ENCODE data around the gene SPAST.
A peak's percentile ranks its signal among the peaks of the same experiment; 100 is the strongest.
"Not testable (repeated sequence)": the region's sequence is repeated elsewhere in the genome, so short reads cannot be mapped to it uniquely, and the experiment has no call there.

The SPAST gene

GRCh38 chr2:32063310-32064020 is at the start of gene SPAST:
TSS of gene SPAST (plus strand) at chr2:32063556. CDS start at chr2:32063832, 276 bp downstream.
- DNase-seq, result peak; percentile 96

- DNase-seq, result not testable (repeated sequence)
Observed at GRCh38 chr2:32018789-32019482, 44.4 kb upstream of the SPAST start.

- not testable (repeated sequence) for DNase-seq
Observed at GRCh38 chr2:32034198-32034887, 29.0 kb upstream of the SPAST start.

- DNase-seq, result peak; percentile 89
Observed at GRCh38 chr2:32039447-32040219, 23.7 kb upstream of the SPAST start, which contains the start of gene DPY30. TSS of gene DPY30 (minus strand) at chr2:32039805. CDS start at chr2:32039456, 349 bp downstream.

GRCh38 chr2:32043561-32043960 is 19.8 kb upstream of the SPAST start:
- no peak for DNase-seq

GRCh38 chr2:32051836-32052439 is 11.4 kb upstream of the SPAST start:
- no peak for DNase-seq

GRCh38 chr2:32054583-32054982 is 8.8 kb upstream of the SPAST start:
- not testable (repeated sequence) for DNase-seq

- peak; percentile 30 for DNase-seq
Observed at GRCh38 chr2:32058130-32058529, 5.2 kb upstream of the SPAST start.

GRCh38 chr2:32060266-32060665 is 3.1 kb upstream of the SPAST start:
- DNase-seq, result no peak

GRCh38 chr2:32061430-32061829 is 1.9 kb upstream of the SPAST start:
- no peak for DNase-seq

- DNase-seq, result no peak
Observed at GRCh38 chr2:32061973-32062861, 1.1 kb upstream of the SPAST start.

GRCh38 chr2:32064021-32064601 is 755 bp downstream of the SPAST start:
- no peak for DNase-seq

GRCh38 chr2:32064713-32065112 is 1.4 kb downstream of the SPAST start:
- DNase-seq, result no peak

GRCh38 chr2:32067549-32067948 is 4.2 kb downstream of the SPAST start:
- DNase-seq, result no peak

- DNase-seq, result no peak
Observed at GRCh38 chr2:32074134-32074506, 10.8 kb downstream of the SPAST start.

- no peak for DNase-seq
Observed at GRCh38 chr2:32095671-32096070, 32.3 kb downstream of the SPAST start.

GRCh38 chr2:32108111-32108510 is 44.8 kb downstream of the SPAST start:
- no peak for DNase-seq

- DNase-seq, result no peak
Observed at GRCh38 chr2:32118055-32118454, 54.7 kb downstream of the SPAST start.

- DNase-seq, result no peak
Observed at GRCh38 chr2:32119161-32119560, 55.8 kb downstream of the SPAST start.

GRCh38 chr2:32124660-32125059 is 61.3 kb downstream of the SPAST start:
- DNase-seq, result no peak

GRCh38 chr2:32128636-32129035 is 65.3 kb downstream of the SPAST start:
- no peak for DNase-seq

Measured in NCI-H226 (cell line).